Small intestine (tissue), 7 donors: ENCODE results near the gene GLCCI1. TPM values are rescaled to one million over a fixed set of nuclear protein-coding genes. Genes with fewer than 3 reads are reported as not detected.

Experiments used
- DNase-seq, 2 donors: peaks; one replicate each; pipeline versions ENCODE4 v3.0.0 to v3.0.0-alpha.2; 2013
- FAIRE-seq: peaks from 2 replicates; lab custom pipeline; 2012; peaks lifted over from hg19 to GRCh38; lab: Jason Lieb, UNC
- H3K27ac ChIP-seq, 3 donors: one replicate each; pipeline ENCODE4 v1.5.1; 2013; ENCODE audit warnings: low read length in 2 of 3, mild to moderate bottlenecking in 2 of 3, control low read depth in 1 of 3, inconsistent platforms in 1 of 3, low read depth in 1 of 3, moderate library complexity in 1 of 3
- H3K27me3 ChIP-seq, 3 donors: one replicate each; pipeline ENCODE4 v1.6.1; 2013; ENCODE audit warnings: low read length in 3 of 3, inconsistent platforms in 1 of 3; ENCODE audit not compliant: control insufficient read depth in 3 of 3, insufficient read depth in 3 of 3
- H3K36me3 ChIP-seq, 3 donors: one replicate each; pipeline ENCODE4 v1.6.1; 2013; ENCODE audit warnings: low read length in 3 of 3, inconsistent platforms in 1 of 3, low read depth in 1 of 3, mild to moderate bottlenecking in 1 of 3, moderate library complexity in 1 of 3; ENCODE audit not compliant: control insufficient read depth in 3 of 3, insufficient read depth in 2 of 3
- H3K4me1 ChIP-seq, 3 donors: one replicate each; pipeline ENCODE4 v1.6.1; 2013; ENCODE audit warnings: low read length in 2 of 3, inconsistent platforms in 1 of 3, low read depth in 1 of 3, mild to moderate bottlenecking in 1 of 3, moderate library complexity in 1 of 3; ENCODE audit not compliant: control insufficient read depth in 3 of 3, insufficient read depth in 2 of 3
- H3K4me3 ChIP-seq, 3 donors: one replicate each; pipeline ENCODE4 v1.5.1; 2013; ENCODE audit warnings: low read length in 3 of 3, control low read depth in 1 of 3, inconsistent platforms in 1 of 3, low read depth in 1 of 3, mild to moderate bottlenecking in 1 of 3, moderate library complexity in 1 of 3
- H3K9me3 ChIP-seq, 2 donors: one replicate each; pipeline ENCODE4 v1.6.1; 2013; ENCODE audit warnings: low read depth in 1 of 2, low read length in 1 of 2; ENCODE audit not compliant: control insufficient read depth in 2 of 2, insufficient read depth in 1 of 2
- WGBS, 3 donors: extraction: QIAGEN DNeasy Blood & Tissue Kit; methylation state at CpG; one replicate each; pipeline ENCODE4 v1.1.7; 2013; 5-methylcytosine and 5-hydroxymethylcytosine counted together
- polyA plus RNA-seq, 4 donors: library from polyadenylated mRNA; stranded (reverse) in 3 of 4; unstranded in 1 of 4; fragments of 200-250 nt in 3 of 4; fragments of 120-200 nt in 1 of 4; gene quantifications; one replicate each; pipeline versions ENCODE4 v1.2.1 to v1.2.3, GENCODE V29; 2013
- donor health status: healthy with polysubstance abuse.
- donor health status: control.
- donor health status: control.
- donor health status: Bipolar disorder and iron deficiency.
- donor health status: healthy.

GLCCI1 gene
- polyA plus RNA-seq, 4 donors: 2.7 to 11.6 (median 5.0) TPM

DNA sequence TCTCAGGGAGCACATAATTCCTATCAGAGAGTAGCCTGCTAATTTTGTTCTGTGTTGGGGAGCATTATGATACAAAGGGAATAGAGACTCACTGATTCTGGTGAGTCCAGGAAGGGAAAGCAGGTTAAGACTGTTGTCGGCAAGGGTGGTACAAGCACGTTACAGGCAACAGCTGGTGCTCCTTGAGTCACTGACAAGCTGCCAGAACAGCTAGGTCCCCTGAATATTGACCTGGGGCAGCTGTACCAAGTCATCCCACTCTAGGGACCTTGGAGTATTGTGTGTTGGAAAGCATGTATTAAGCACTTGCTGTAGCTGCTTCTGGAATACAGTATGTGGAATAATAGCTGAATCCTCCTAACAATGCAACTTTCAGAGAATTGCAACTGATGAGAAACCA, 37.0 kb upstream of the GLCCI1 start:
- H3K4me3 ChIP-seq: no peak overlapping the region
- no peaks in the 10 kb centered on the region for H3K9me3 ChIP-seq
- DNase-seq (no peak), FAIRE-seq (no peak)
- no peaks in the 10 kb centered on the region for H3K27me3 ChIP-seq
- 71 to 94% (median 88%) methylated on average over 2 of the region's 2 CpGs for WGBS, 3 donors
- no peaks in the 10 kb centered on the region for H3K36me3 ChIP-seq
- H3K27ac ChIP-seq: no peak overlapping the region
- H3K4me1 ChIP-seq: no peaks in the 10 kb centered on the region

DNA sequence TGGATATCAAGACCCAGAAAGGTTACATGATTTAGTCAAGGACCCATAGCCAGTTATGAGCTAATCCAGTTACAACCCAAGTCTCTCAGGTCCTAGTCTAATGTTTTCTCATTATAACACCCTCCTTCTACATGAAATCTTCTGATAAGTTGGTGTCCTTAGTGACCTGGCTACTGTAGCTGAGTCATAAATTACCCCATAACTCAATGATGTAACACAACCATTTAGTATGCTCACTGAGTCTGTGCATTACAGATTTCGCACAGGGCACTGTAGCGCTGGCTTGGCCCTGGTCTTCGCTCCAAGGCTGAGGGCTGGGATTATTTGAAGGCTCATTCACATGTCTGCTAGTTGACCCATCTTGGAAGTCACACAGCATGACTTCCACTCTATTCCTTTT, 36.0 kb upstream of the GLCCI1 start:
- H3K27ac ChIP-seq: no peak overlapping the region
- no peak overlapping the region for H3K4me3 ChIP-seq
- H3K27me3 ChIP-seq: no peaks in the 10 kb centered on the region
- DNase-seq: peak in 1 of 2 donors; percentile 39
- FAIRE-seq: no peak
- H3K4me1 ChIP-seq: no peaks in the 10 kb centered on the region
- H3K9me3 ChIP-seq: no peaks in the 10 kb centered on the region
- H3K36me3 ChIP-seq: no peaks in the 10 kb centered on the region
- 92 to 100% (median 99%) methylated on average over 3 of the region's 3 CpGs for WGBS, 3 donors

DNA sequence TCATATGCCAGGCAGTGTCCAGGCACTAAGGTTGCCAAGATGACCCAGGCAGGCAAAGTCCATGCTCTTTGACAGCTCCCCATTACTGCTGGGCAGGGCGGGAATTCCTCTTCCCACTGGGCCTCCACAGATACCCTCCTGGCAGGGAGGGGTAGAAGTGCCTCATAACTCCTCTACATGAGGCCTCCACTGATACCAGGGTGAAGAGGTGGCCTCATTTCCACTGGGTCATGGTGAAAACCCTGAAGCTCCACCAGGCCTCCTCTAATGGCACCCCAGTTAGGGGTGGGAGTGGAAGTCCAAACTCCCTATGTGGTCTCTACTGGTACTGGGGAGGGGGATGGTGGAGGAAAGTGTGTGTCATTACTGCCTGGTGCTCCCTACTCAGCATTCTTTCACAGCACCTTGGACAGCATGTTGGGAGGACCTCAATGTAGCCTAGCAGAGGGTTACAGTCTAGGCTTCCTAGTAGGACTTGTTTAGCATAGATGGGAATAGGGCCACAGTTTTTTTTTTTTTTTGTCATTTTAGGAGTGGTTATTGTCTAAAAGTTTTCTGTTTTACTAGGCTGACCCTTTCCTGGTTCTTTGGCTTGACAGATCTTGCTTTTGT, 34.6 kb upstream of the GLCCI1 start:
- DNase-seq: peak in 1 of 2 donors; percentile 23
- H3K27me3 ChIP-seq: no peaks in the 10 kb centered on the region
- no peaks in the 10 kb centered on the region for H3K9me3 ChIP-seq
- no peaks in the 10 kb centered on the region for H3K4me1 ChIP-seq
- no peaks in the 10 kb centered on the region for H3K36me3 ChIP-seq
- no peak overlapping the region for H3K4me3 ChIP-seq
- 100% methylated on average over 1 of the region's 1 CpG for WGBS, 3 donors
- no peak for FAIRE-seq
- H3K27ac ChIP-seq: no peak overlapping the region

DNA sequence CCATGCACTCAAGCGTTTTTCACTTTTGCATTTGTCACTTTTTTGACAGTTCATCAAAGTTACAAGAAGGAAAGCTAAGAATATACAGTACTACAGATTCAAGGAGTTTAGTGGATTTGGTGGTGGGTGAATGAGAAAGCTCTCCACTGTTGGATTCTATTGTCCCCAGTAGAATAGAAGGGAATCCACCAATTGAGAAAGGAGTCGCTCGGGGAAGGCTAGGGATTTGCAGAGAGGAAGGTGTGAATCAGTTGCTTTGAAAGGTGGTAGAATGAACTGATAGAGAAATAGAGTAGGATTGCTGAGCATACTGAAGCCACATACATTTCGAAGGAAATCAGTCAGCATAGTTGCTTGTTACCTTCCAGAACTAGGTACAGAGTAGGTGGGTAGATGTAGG, 33.7 kb upstream of the GLCCI1 start:
- 93 to 96% (median 96%) methylated on average over 4 of the region's 4 CpGs for WGBS, 3 donors
- no peak for DNase-seq

DNA sequence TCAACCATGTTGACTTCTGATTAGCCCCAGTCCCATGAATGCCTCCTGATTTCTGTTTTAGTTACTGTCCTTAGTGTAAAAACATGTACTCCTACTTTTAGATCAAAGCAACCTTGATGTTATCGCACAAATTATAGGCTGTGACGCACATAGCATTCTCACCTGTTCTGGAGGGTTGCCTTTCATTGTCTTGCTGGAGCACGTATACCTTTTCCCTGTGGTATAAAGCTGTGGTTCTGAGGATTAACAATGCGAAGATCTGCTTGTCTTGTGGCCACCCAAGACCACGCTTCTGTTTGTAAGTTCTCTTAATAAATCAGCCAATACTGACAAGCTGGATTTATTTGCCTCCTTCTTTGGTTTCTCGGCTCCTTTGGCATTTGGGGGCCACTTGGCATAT, 30.1 kb upstream of the GLCCI1 start:
- whole genome bisulfite sequencing, 3 donors: 84 to 88% (median 88%) methylated on average over 6 of the region's 6 CpGs
- Histone ChIP-seq H3K27me3 (no peaks in the 10 kb centered on the region), H3K4me3 (no peak overlapping the region), H3K27ac (no peak overlapping the region), H3K9me3 (no peaks in the 10 kb centered on the region), H3K36me3 (no peaks in the 10 kb centered on the region), H3K4me1 (no peaks in the 10 kb centered on the region)
- no peak for DNase-seq
- no peak for FAIRE-seq

More for the DNA sequence above, 33.7 kb upstream of the GLCCI1 start:
- Histone ChIP-seq H3K4me1 (no peaks in the 10 kb centered on the region), H3K27me3 (no peaks in the 10 kb centered on the region), H3K36me3 (no peaks in the 10 kb centered on the region), H3K27ac (no peak overlapping the region), H3K4me3 (no peak overlapping the region), H3K9me3 (no peaks in the 10 kb centered on the region)
- no peak for FAIRE-seq

DNA sequence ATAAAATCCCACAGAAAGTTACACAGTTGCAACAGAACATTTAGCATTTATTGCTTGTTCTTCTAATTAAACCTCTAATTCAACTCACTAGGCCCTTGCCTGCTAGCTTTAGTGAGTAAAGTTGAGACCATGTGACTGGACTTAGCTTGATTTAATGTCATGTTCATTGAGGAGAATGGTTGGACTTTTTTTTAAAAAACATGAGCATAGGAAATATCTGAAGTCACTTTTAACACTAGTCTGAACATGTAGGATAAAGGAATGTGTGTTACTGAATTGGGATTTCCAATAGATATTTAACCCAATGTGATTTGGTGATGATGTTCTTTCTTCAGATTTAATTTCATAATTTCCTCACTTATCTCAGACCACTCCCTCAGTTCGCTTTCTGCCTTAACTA, 24.6 kb upstream of the GLCCI1 start:
- no peak for FAIRE-seq
- no peak overlapping the region for H3K4me3 ChIP-seq
- 81 to 93% (median 82%) methylated on average over 1 of the region's 1 CpG for WGBS, 3 donors

DNA sequence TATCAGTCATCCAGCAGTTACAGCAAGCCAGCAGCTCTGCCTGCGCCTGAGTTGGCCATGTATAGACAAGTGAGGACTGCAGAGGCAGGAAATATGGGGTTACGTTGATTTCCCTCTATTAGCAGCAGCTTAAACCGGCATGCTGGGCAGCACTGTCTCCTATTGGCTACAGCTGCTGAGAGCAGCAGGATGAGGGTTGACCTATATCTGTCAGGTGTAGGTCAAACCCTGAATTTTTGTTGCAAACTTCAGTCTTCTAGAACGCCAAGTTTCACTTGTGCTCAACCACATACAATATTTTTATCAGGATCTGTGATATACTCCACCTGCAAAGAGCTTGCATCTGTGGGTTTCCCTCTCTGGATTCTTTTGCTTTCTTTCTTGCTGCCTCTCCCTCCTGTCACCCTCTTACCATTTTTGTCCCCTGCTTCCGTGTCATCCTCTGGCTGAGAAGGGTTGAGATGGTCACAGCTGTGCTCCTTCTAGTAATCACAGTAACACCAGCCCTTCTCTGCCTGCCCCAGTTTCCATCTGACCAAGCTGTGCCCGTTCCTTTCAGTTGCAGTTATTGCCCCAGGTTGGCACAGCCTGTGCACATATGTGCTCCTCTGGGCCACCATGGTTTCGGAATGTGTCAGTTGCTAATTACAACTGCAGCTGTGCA, 23.8 kb upstream of the GLCCI1 start:
- DNase-seq: peak in 1 of 2 donors; percentile 51
- no peak overlapping the region for H3K4me3 ChIP-seq
- H3K36me3 ChIP-seq: no peaks in the 10 kb centered on the region
- no peaks in the 10 kb centered on the region for H3K27me3 ChIP-seq
- no peaks in the 10 kb centered on the region for H3K4me1 ChIP-seq
- FAIRE-seq: no peak
- H3K27ac ChIP-seq: peak overlapping the region in 2 of 3 donors; percentile 11 to 55
- H3K9me3 ChIP-seq: no peaks in the 10 kb centered on the region
- WGBS, 3 donors: 63 to 79% (median 74%) methylated on average over 7 of the region's 7 CpGs

More for the DNA sequence above, 24.6 kb upstream of the GLCCI1 start:
- Histone ChIP-seq H3K27me3 (no peaks in the 10 kb centered on the region), H3K9me3 (no peaks in the 10 kb centered on the region), H3K36me3 (no peaks in the 10 kb centered on the region), H3K4me1 (no peaks in the 10 kb centered on the region), H3K27ac (peak overlapping the region in 1 of 3 donors; percentile 55)
- no peak for DNase-seq

DNA sequence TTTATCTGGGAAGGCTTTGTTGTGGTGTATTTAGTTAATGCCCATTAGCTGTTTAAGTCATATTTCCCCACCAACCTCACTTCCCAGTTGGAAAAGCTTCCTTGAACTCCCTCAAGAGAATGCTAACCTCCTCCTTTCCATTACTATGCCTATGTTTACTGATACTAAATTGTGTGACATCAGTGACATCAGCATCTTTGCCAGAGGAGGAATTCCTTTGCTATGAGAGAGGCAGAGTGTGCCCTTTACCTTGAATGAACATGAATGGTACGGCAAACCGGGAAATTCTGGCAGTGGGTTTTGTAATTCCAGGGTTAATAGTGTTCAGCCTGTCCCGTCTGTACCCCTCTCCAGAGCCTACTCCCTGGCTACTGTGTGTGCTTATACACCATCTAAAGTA, 22.1 kb upstream of the GLCCI1 start:
- no peak for DNase-seq
- no peak for FAIRE-seq
- H3K9me3 ChIP-seq: peaks cover 0 to 4% of the 10 kb centered on the region in 2 donors
- H3K4me1 ChIP-seq: peaks cover 0 to 8% (median 0%) of the 10 kb centered on the region in 3 donors
- no peak overlapping the region for H3K27ac ChIP-seq
- 96 to 99% (median 99%) methylated on average over 3 of the region's 3 CpGs for WGBS, 3 donors
- H3K36me3 ChIP-seq: no peaks in the 10 kb centered on the region
- H3K27me3 ChIP-seq: no peaks in the 10 kb centered on the region
- H3K4me3 ChIP-seq: no peak overlapping the region
